Tibial artery (tissue), 4 donors: ENCODE data around the gene PFKFB4.
"Not testable (repeated sequence)": the region's sequence is repeated elsewhere in the genome, so short reads cannot be mapped to it uniquely, and the experiment has no call there.

Experiments
- DNase-seq, 2 donors: peaks; one replicate each; pipeline ENCODE4 v3.0.0-alpha.2; 2019
- H3K27ac ChIP-seq, 2 donors: fragments of 200-600 bp; sonication (generic) in 1 of 2; 1 replicate in 1 of 2; 2 replicates in 1 of 2; pipeline ENCODE4 v1.5.1; 2018 to 2019; ENCODE audit warnings: mild to moderate bottlenecking in 1 of 2
- H3K27me3 ChIP-seq, 2 donors: fragments of 200-600 bp; sonication (generic) in 1 of 2; one replicate each; pipeline versions ENCODE4 v1.5.1 to v1.6.0; 2016 to 2019
- H3K36me3 ChIP-seq, 3 donors: fragments of 200-600 bp; sonication (generic) in 2 of 3; one replicate each; pipeline ENCODE4 v1.5.1; 2016 to 2019; ENCODE audit warnings: mild to moderate bottlenecking in 2 of 3
- H3K4me1 ChIP-seq, 4 donors: fragments of 200-600 bp; sonication (generic) in 2 of 4; 1 replicate in 3 of 4; 2 replicates in 1 of 4; pipeline ENCODE4 v1.5.1; 2016 to 2019
- H3K4me3 ChIP-seq, 2 donors: fragments of 200-600 bp; sonication (generic) in 1 of 2; 1 replicate in 1 of 2; 2 replicates in 1 of 2; pipeline ENCODE4 v1.5.1; 2018 to 2019; ENCODE audit warnings: mild to moderate bottlenecking in 2 of 2
- H3K9me3 ChIP-seq, 3 donors: fragments of 200-600 bp; sonication (generic) in 1 of 3; one replicate each; pipeline ENCODE4 v1.5.1; 2016 to 2019
- CTCF ChIP-seq, 2 experiments: fragments of 200-600 bp in 1 of 2; fragments of 450-650 bp in 1 of 2; IDR thresholded peaks; one replicate each; pipeline ENCODE4 v1.5.1; 2017 to 2019; ENCODE audit warnings: antibody characterized with exemption in 2 of 2, mild to moderate bottlenecking in 1 of 2, moderate library complexity in 1 of 2
- intact Hi-C: fragments of 100-400 bp; cut with DNase I; formaldehyde crosslinking; loops from one replicate; pipeline ENCODE4 v1.15.0; 2023; ENCODE audit warnings: low total_unique reads

The PFKFB4 gene

GRCh38 chr3:48536116-48536515 lies 20.5 kb downstream of the PFKFB4 start:
- Histone ChIP-seq H3K4me3 (no peak overlapping the region), H3K9me3 (no peaks in the 10 kb centered on the region), H3K36me3 (peaks cover 0 to 59% (median 27%) of the 10 kb centered on the region in 3 donors), H3K27me3 (no peaks in the 10 kb centered on the region), H3K4me1 (no peaks in the 10 kb centered on the region), H3K27ac (no peak overlapping the region)
- no peak for DNase-seq
- no peak for TF ChIP-seq CTCF (IDR thresholded peaks at IDR 0.05)
- intact Hi-C loops: no loop called here

- Histone ChIP-seq H3K36me3 (peaks cover 0 to 59% (median 27%) of the 10 kb centered on the region in 3 donors), H3K27ac (no peak overlapping the region), H3K27me3 (no peaks in the 10 kb centered on the region), H3K4me1 (no peaks in the 10 kb centered on the region), H3K9me3 (no peaks in the 10 kb centered on the region), H3K4me3 (no peak overlapping the region)
- no peak for TF ChIP-seq CTCF (IDR thresholded peaks at IDR 0.05)
- intact Hi-C loops: no loop called here
- DNase-seq: no peak
These were observed 21.0 kb downstream of the PFKFB4 start for GRCh38 chr3:48535578-48535977.

GRCh38 chr3:48532977-48533337 lies 23.6 kb downstream of the PFKFB4 start:
- no peak for DNase-seq
- H3K36me3 ChIP-seq: peaks cover 0 to 44% (median 27%) of the 10 kb centered on the region in 3 donors
- no peak overlapping the region for H3K4me3 ChIP-seq
- intact Hi-C loops: no loop called here
- no peak for TF ChIP-seq CTCF (IDR thresholded peaks at IDR 0.05)
- no peaks in the 10 kb centered on the region for H3K4me1 ChIP-seq
- no peak overlapping the region for H3K27ac ChIP-seq
- H3K9me3 ChIP-seq: no peaks in the 10 kb centered on the region
- H3K27me3 ChIP-seq: no peaks in the 10 kb centered on the region

- Histone ChIP-seq H3K27me3 (no peaks in the 10 kb centered on the region), H3K4me3 (no peak overlapping the region), H3K27ac (no peak overlapping the region), H3K4me1 (no peaks in the 10 kb centered on the region), H3K36me3 (peaks cover 2 to 48% (median 23%) of the 10 kb centered on the region in 3 donors), H3K9me3 (no peaks in the 10 kb centered on the region)
- intact Hi-C loops: no loop called here
- no peak for TF ChIP-seq CTCF (IDR thresholded peaks at IDR 0.05)
- no peak for DNase-seq
These were observed 24.2 kb downstream of the PFKFB4 start for GRCh38 chr3:48532271-48532976.

- H3K4me1 ChIP-seq, H3K27me3 ChIP-seq, H3K27ac ChIP-seq, H3K9me3 ChIP-seq, DNase-seq, H3K4me3 ChIP-seq, intact Hi-C loops: not testable (repeated sequence)
- peaks cover 8 to 40% (median 12%) of the 10 kb centered on the region in 3 donors for H3K36me3 ChIP-seq
These were observed 25.9 kb downstream of the PFKFB4 start for GRCh38 chr3:48530701-48531100.

GRCh38 chr3:48528754-48529153 lies 27.8 kb downstream of the PFKFB4 start:
- Histone ChIP-seq H3K4me3 (no peak overlapping the region), H3K36me3 (peaks cover 4 to 29% (median 8%) of the 10 kb centered on the region in 3 donors), H3K9me3 (no peaks in the 10 kb centered on the region), H3K4me1 (no peaks in the 10 kb centered on the region), H3K27me3 (no peaks in the 10 kb centered on the region), H3K27ac (no peak overlapping the region)
- intact Hi-C loops: no loop called here
- no peak for DNase-seq
- no peak for TF ChIP-seq CTCF (IDR thresholded peaks at IDR 0.05)
